ENCODE measurements around the gene DDIT3.
"Not testable (repeated sequence)": the region's sequence is repeated elsewhere in the genome, so short reads cannot be mapped to it uniquely, and the experiment has no call there.

DDIT3 gene

GRCh38 chr12:57525615-57526383 lies 5.5 kb upstream of the DDIT3 start:
- no peak for DNase-seq (ENCODE audit: low read depth)

DNA sequence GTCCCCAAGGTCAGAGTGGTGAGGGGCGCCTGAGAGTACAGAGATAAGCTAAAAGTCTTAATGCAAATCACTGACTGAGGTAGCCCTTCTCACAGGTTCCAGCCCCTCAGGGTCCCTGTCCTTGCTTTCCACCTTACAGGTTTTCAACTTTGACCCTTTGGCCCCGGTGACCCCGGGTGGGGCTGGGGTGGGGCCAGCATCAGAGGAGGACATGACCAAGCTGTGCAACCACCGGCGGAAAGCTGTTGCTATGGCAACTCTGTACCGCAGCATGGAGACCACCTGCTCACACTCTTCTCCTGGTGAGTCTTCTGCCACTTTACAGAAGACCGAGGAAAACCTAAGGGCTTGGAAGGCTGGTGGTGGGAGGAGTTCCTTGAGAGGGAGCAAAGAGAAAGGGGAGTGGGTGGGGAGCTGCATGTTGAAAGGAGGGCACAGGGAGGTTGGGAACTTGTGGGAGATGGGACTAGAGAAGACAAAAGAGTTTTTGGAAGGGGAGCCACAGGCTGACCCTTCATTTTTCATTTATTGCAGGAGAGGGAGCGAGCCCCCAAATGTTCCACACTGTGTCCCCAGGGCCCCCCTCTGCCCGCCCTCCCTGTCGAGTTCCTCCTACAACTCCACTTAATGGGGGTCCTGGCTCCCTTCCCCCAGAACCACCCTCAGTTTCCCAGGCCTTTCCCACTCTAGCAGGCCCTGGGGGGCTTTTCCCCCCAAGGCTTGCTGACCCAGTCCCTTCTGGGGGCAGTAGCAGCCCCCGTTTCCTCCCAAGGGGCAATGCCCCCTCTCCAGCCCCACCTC lies 4.7 kb upstream of the DDIT3 start:
- no peak for DNase-seq (ENCODE audit: low read depth)

- no peak for DNase-seq (ENCODE audit: low read depth)
Measured at GRCh38 chr12:57523706-57524614, 3.6 kb upstream of the DDIT3 start.

- no peak for DNase-seq (ENCODE audit: low read depth)
Measured at GRCh38 chr12:57522887-57523705, 2.8 kb upstream of the DDIT3 start.

GRCh38 chr12:57522011-57522886 lies 1.9 kb upstream of the DDIT3 start, which contains the start of gene MBD6:
MBD6 (plus strand) TSS chr12:57522824; CDS start chr12:57524304, 1,480 bp downstream.
- DNase-seq (ENCODE audit: low read depth), result peak; percentile 83

DNA sequence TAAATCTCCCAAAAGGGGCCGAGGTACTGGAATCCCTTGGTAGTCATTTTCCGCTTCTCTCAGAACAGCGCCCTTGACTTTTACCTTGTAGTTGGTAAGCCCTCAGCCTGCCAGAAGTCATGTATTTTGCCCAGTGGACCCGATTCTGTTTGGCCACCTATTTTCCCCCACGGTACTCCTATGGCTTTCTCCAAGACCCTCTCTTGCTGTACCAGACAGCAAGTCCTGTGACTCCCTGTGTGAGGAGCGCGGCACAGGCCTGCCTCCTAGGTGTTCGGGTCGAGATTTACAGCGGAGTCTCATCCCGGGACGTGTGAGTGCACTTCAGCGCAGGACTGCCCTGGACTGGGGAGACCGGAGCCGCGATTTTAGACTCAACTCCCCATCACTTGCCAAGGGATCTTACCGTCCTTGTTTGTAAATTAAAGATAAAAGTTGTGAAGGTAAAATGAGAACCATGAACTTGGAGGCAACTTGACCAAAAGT lies 1.3 kb upstream of the DDIT3 start:
- no peak for DNase-seq (ENCODE audit: low read depth)

GRCh38 chr12:57519796-57520052 lies 590 bp downstream of the DDIT3 start:
- DNase-seq (ENCODE audit: low read depth), result no peak

- DNase-seq (ENCODE audit: low read depth), result no peak
Measured at GRCh38 chr12:57518920-57519795, 1.2 kb downstream of the DDIT3 start.

- DNase-seq (ENCODE audit: low read depth), result no peak
Measured at GRCh38 chr12:57518176-57518919, 2.0 kb downstream of the DDIT3 start.

DNA sequence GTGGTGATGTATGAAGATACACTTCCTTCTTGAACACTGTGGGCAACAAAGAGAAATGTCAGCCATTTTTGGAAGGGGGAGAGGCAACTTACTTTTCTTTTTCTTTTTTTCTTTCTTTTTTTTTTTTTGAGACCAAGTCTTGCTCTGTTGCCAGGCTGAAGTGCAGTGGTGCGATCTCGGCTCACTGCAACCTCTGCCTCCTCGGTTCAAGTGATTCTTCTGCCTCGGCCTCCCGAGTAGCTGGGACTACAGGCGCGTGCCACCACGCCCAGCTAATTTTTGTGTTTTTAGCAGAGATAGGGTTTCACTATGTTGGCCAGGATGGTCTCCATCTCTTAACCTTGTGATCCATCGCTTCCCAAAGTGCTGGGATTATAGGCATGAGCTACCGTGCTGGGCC lies 2.6 kb downstream of the DDIT3 start:
- not testable (repeated sequence) for DNase-seq (ENCODE audit: low read depth)

- DNase-seq (ENCODE audit: low read depth), result no peak
Measured at GRCh38 chr12:57517187-57517586, 3.1 kb downstream of the DDIT3 start.

DNA sequence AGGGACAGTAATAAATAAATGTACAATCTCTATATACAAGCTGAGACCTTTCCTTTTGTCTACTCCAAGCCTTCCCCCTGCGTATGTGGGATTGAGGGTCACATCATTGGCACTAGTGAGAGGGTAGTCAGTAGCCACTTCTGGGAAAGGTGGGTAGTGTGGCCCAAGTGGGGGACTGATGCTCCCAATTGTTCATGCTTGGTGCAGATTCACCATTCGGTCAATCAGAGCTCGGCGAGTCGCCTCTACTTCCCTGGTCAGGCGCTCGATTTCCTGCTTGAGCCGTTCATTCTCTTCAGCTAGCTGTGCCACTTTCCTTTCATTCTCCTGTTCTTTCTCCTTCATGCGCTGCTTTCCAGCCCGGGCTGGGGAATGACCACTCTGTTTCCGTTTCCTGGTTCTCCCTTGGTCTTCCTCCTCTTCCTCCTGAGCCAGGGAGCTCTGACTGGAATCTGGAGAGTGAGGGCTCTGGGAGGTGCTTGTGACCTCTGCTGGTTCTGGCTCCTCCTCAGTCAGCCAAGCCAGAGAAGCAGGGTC lies 3.6 kb downstream of the DDIT3 start:
- no peak for DNase-seq (ENCODE audit: low read depth)

GRCh38 chr12:57515934-57516541 lies 4.3 kb downstream of the DDIT3 start:
- DNase-seq (ENCODE audit: low read depth), result no peak

DNA sequence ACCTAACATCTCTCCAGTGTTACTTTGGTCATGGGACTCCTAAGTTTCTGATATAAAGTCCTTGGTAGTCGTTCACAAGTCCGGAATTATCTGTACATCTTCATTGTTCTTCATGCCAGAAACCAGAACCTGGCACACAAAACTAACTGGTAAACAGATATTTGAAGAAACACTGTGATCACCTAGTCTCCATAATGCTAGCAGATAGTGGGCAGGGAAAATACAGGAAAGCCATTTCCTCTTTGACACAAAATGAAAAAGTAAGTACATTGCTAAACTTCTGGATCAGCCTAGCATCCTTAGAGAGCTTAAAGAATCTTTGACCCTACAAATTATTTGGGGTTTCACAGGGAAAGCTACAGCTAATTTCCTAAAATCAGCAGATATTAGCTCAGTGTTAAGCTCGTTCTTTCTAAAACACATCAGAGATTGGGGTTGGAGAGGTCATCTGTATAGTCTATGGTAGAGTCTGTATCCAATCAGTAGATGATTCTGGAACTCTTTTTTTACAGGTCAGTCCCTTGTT lies 4.8 kb downstream of the DDIT3 start:
- DNase-seq (ENCODE audit: low read depth), result no peak

GRCh38 chr12:57514720-57515407 lies 5.5 kb downstream of the DDIT3 start:
- DNase-seq (ENCODE audit: low read depth), result no peak

DNA sequence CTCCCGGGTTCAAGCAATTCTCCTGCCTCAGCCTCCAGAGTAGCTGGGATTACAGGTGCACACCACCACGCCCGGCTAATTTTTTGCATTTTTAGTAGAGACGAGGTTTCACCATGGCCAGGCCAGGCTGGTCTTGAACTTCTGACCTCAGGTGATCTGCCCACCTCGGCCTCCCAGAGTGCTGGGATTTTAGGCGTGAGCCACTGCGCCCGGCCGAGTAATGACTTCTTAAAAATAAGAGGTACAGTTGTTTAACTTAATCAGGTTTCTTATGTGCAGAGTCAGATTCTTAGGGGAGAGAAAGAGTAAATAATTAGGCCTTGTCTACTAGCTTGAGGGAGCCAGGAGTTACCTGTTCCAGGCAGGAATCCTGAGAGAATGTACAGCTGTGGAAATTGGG lies 6.1 kb downstream of the DDIT3 start:
- DNase-seq (ENCODE audit: low read depth), result not testable (repeated sequence)

DNA sequence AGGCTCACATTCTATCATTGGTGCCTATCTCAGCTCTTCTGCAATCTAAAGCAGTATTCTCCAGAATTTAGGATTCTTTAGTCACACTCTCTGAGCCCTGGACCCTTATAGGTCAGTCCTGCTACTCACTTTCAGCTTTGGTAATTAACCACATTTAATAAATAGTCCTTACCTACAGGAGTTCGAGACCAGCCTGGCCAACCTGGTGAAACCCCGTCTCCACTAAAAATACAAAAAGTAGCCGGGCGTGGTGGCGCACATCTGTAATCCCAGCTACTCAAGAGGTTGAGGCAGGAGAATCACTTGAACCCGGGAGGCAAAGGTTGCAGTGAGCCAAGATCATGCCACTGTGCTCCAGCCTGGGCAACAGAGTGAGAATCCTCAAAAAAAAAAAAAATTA lies 6.6 kb downstream of the DDIT3 start:
- DNase-seq (ENCODE audit: low read depth), result not testable (repeated sequence)
